Osteoblast (primary cell): ENCODE results near the gene ZNF507. TPM values are rescaled to one million over a fixed set of nuclear protein-coding genes. Genes with fewer than 3 reads are reported as not detected.
"Not testable (repeated sequence)": the region's sequence is repeated elsewhere in the genome, so short reads cannot be mapped to it uniquely, and the experiment has no call there.

ENCODE experiments used
- DNase-seq: peaks from one replicate; pipeline ENCODE4 v3.0.0; 2011; ENCODE audit warnings: low spot score, mixed read lengths; ENCODE audit not compliant: insufficient read length; ENCODE audit errors: missing footprints
- H2AFZ ChIP-seq: 2 replicates; pipeline ENCODE4 v1.6.0; 2011; ENCODE audit warnings: mild to moderate bottlenecking, low read length
- H3K27ac ChIP-seq: 2 replicates; pipeline ENCODE4 v1.5.1; 2011; ENCODE audit warnings: mild to moderate bottlenecking, low read depth, low read length, moderate library complexity
- H3K27me3 ChIP-seq: 2 replicates; pipeline ENCODE4 v1.6.0; 2012; ENCODE audit warnings: mild to moderate bottlenecking, control low read depth, inconsistent platforms, low read length, moderate library complexity; ENCODE audit not compliant: insufficient read depth
- H3K36me3 ChIP-seq: 2 replicates; pipeline ENCODE4 v1.5.1; 2011; ENCODE audit warnings: mild to moderate bottlenecking, low read length, control low read depth, moderate library complexity; ENCODE audit not compliant: insufficient read depth
- H3K4me1 ChIP-seq: 2 replicates; pipeline ENCODE4 v1.5.1; 2011; ENCODE audit warnings: mild to moderate bottlenecking, low read length, control low read depth, moderate library complexity; ENCODE audit not compliant: insufficient read depth
- H3K4me2 ChIP-seq: 2 replicates; pipeline ENCODE4 v1.6.0; 2011; ENCODE audit warnings: mild to moderate bottlenecking, low read length; ENCODE audit not compliant: insufficient read depth
- H3K4me3 ChIP-seq: fragments of 200-600 bp; sonication (generic); 3 replicates; pipeline ENCODE4 v1.5.1; 2012; ENCODE audit warnings: mild to moderate bottlenecking, low read length, inconsistent platforms; ENCODE audit not compliant: insufficient read depth
- H3K79me2 ChIP-seq: 2 replicates; pipeline ENCODE4 v1.6.0; 2012; ENCODE audit warnings: mild to moderate bottlenecking, low read length, control low read depth, inconsistent platforms; ENCODE audit not compliant: insufficient read depth
- H3K9me3 ChIP-seq: 2 replicates; pipeline ENCODE4 v1.5.1; 2011; ENCODE audit warnings: low read depth, low read length, control low read depth
- H4K20me1 ChIP-seq: 2 replicates; pipeline ENCODE4 v1.6.0; 2012; ENCODE audit warnings: mild to moderate bottlenecking, low read length, control low read depth; ENCODE audit not compliant: insufficient read depth
- CTCF ChIP-seq: IDR thresholded peaks from 2 replicates; pipeline ENCODE4 v1.5.1; 2011; ENCODE audit warnings: mild to moderate bottlenecking, low read depth, low read length, moderate library complexity; ENCODE audit errors: extremely low read depth
- total RNA-seq: library from RNA; depleted of rRNA; stranded (reverse); fragments of >200 nt; gene quantifications from 2 replicates; pipeline ENCODE4 v1.2.3, GENCODE V29; 2012

The ZNF507 gene
- total RNA-seq, 1 donor, result 13.0 TPM

GRCh38 chr19:32373585-32374295 lies 28.3 kb downstream of the ZNF507 start:
- no peak for TF ChIP-seq CTCF
- DNase-seq, result peak; percentile 65
- Histone ChIP-seq H3K9me3 (no peaks in the 10 kb centered on the region), H2AFZ (no peak overlapping the region), H3K27ac (peak overlapping the region; percentile 80), H3K4me1 (peaks cover 20% of the 10 kb centered on the region), H3K27me3 (no peaks in the 10 kb centered on the region), H3K4me2 (peak overlapping the region; percentile 79), H3K36me3 (peaks cover 40% of the 10 kb centered on the region), H4K20me1 (peaks cover 14% of the 10 kb centered on the region), H3K4me3 (peak overlapping the region; percentile 30), H3K79me2 (peaks cover 40% of the 10 kb centered on the region)

DNA sequence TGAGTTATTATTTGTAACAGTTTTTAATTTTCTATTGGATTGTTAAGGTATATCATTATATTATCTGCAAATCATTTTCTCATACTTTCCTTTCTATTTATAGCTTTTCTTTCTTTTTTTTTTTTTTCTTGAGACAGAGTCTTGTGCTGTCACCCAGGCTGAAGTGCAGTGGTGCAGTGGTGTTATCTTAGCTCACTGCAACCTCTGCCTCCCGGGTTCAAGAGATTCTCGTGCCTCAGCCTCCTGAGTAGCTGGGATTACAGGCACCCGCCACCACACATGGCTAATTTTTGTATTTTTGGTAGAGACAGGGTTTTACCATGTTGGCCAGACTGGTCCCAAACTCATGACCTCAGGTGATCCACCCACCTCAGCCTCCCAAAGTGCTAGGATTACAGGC lies 29.0 kb downstream of the ZNF507 start:
- H4K20me1 ChIP-seq, DNase-seq, H3K27me3 ChIP-seq, H2AFZ ChIP-seq, H3K4me3 ChIP-seq, H3K9me3 ChIP-seq: not testable (repeated sequence)
- Histone ChIP-seq H3K27ac (peak overlapping the region; percentile 80), H3K4me2 (peak overlapping the region; percentile 79), H3K4me1 (peaks cover 20% of the 10 kb centered on the region), H3K79me2 (peaks cover 36% of the 10 kb centered on the region), H3K36me3 (peaks cover 36% of the 10 kb centered on the region)

- not testable (repeated sequence) for H3K9me3 ChIP-seq, H2AFZ ChIP-seq, DNase-seq, H4K20me1 ChIP-seq, H3K27me3 ChIP-seq, H3K4me3 ChIP-seq, H3K4me2 ChIP-seq, H3K27ac ChIP-seq
- peak; percentile 33 for TF ChIP-seq CTCF
- peaks cover 20% of the 10 kb centered on the region for H3K4me1 ChIP-seq
- peaks cover 28% of the 10 kb centered on the region for H3K36me3 ChIP-seq
- peaks cover 19% of the 10 kb centered on the region for H3K79me2 ChIP-seq
Observed at GRCh38 chr19:32377088-32377487, 31.7 kb downstream of the ZNF507 start.

- peaks cover 35% of the 10 kb centered on the region for H3K36me3 ChIP-seq
- TF ChIP-seq CTCF, result no peak
Observed at GRCh38 chr19:32380269-32380668, 34.9 kb downstream of the ZNF507 start.

More at GRCh38 chr19:32380269-32380668, 34.9 kb downstream of the ZNF507 start:
- H3K27ac ChIP-seq, result no peak overlapping the region
- H3K27me3 ChIP-seq, result no peaks in the 10 kb centered on the region
- H3K4me3 ChIP-seq, result no peak overlapping the region
- no peak for DNase-seq
- H3K79me2 ChIP-seq, result peaks cover 13% of the 10 kb centered on the region
- no peaks in the 10 kb centered on the region for H3K4me1 ChIP-seq
- H4K20me1 ChIP-seq, result peaks cover 2% of the 10 kb centered on the region
- H2AFZ ChIP-seq, result no peak overlapping the region
- no peaks in the 10 kb centered on the region for H3K9me3 ChIP-seq
- no peak overlapping the region for H3K4me2 ChIP-seq
